GM19023 (cell line): ENCODE data around the gene NDOR1.
"Not testable (repeated sequence)": the region's sequence is repeated elsewhere in the genome, so short reads cannot be mapped to it uniquely, and the experiment has no call there.

Experiments
- ATAC-seq: cut with Tn5 transposase; IDR thresholded peaks from one replicate; pipeline ENCODE4 v1.9.1; 2021; ENCODE audit warnings: mild to moderate bottlenecking, moderate library complexity; ENCODE audit not compliant: unreplicated experiment

Gene NDOR1

GRCh38 chr9:137256362-137256761, 50.9 kb downstream of the NDOR1 start:
- no peak for ATAC-seq

GRCh38 chr9:137256856-137257255, 51.4 kb downstream of the NDOR1 start:
- no peak for ATAC-seq

GRCh38 chr9:137262173-137262908, 56.8 kb downstream of the NDOR1 start:
- ATAC-seq, result not testable (repeated sequence)

GRCh38 chr9:137262909-137263285, 57.4 kb downstream of the NDOR1 start:
- ATAC-seq, result no peak

- ATAC-seq, result no peak
Observed at GRCh38 chr9:137263506-137263905, 58.0 kb downstream of the NDOR1 start.

- no peak for ATAC-seq
Observed at GRCh38 chr9:137264067-137264466, 58.6 kb downstream of the NDOR1 start.

GRCh38 chr9:137265496-137266161, 60.1 kb downstream of the NDOR1 start:
- no peak for ATAC-seq

GRCh38 chr9:137266162-137266527, 60.6 kb downstream of the NDOR1 start:
- ATAC-seq, result no peak
